CMK (cell line): ENCODE results near the gene GALNT9.

Experiments used
- DNase-seq: peaks from one replicate; pipeline ENCODE4 v3.0.0-alpha.2; 2010; ENCODE audit warnings: low read depth

Gene GALNT9

GRCh38 chr12:132180648-132181546, 148.5 kb downstream of the GALNT9 start:
- no peak for DNase-seq

GRCh38 chr12:132179431-132180362, 149.7 kb downstream of the GALNT9 start:
- no peak for DNase-seq

- DNase-seq: no peak
These were observed 150.5 kb downstream of the GALNT9 start for GRCh38 chr12:132178801-132179401.

- no peak for DNase-seq
These were observed 151.1 kb downstream of the GALNT9 start for GRCh38 chr12:132178316-132178715.

- DNase-seq: no peak
These were observed 152.4 kb downstream of the GALNT9 start for GRCh38 chr12:132176920-132177551.

- no peak for DNase-seq
These were observed 152.9 kb downstream of the GALNT9 start for GRCh38 chr12:132176385-132176919.

GRCh38 chr12:132175496-132176384, 153.6 kb downstream of the GALNT9 start:
- DNase-seq: no peak

- DNase-seq: no peak
These were observed 154.4 kb downstream of the GALNT9 start for GRCh38 chr12:132174839-132175490.

GRCh38 chr12:132174015-132174838, 155.2 kb downstream of the GALNT9 start:
- DNase-seq: no peak

GRCh38 chr12:132173135-132174014, 156.0 kb downstream of the GALNT9 start:
- no peak for DNase-seq

GRCh38 chr12:132172619-132173018, 156.8 kb downstream of the GALNT9 start:
- no peak for DNase-seq

GRCh38 chr12:132171968-132172521, 157.3 kb downstream of the GALNT9 start:
- no peak for DNase-seq

GRCh38 chr12:132171293-132171967, 158.0 kb downstream of the GALNT9 start:
- DNase-seq: no peak

- DNase-seq: no peak
These were observed 158.6 kb downstream of the GALNT9 start for GRCh38 chr12:132170637-132171292.

- DNase-seq: no peak
These were observed 159.2 kb downstream of the GALNT9 start for GRCh38 chr12:132170094-132170636.

- DNase-seq: no peak
These were observed 160.0 kb downstream of the GALNT9 start for GRCh38 chr12:132169376-132169775.
